ENCODE data around the gene LAMTOR4. TPM values are rescaled to one million over a fixed set of nuclear protein-coding genes. Genes with fewer than 3 reads are reported as not detected.

LAMTOR4 gene
- total and polyA plus RNA-seq, 11 donors = 64.6 to 160 (median 96.5) TPM

DNA sequence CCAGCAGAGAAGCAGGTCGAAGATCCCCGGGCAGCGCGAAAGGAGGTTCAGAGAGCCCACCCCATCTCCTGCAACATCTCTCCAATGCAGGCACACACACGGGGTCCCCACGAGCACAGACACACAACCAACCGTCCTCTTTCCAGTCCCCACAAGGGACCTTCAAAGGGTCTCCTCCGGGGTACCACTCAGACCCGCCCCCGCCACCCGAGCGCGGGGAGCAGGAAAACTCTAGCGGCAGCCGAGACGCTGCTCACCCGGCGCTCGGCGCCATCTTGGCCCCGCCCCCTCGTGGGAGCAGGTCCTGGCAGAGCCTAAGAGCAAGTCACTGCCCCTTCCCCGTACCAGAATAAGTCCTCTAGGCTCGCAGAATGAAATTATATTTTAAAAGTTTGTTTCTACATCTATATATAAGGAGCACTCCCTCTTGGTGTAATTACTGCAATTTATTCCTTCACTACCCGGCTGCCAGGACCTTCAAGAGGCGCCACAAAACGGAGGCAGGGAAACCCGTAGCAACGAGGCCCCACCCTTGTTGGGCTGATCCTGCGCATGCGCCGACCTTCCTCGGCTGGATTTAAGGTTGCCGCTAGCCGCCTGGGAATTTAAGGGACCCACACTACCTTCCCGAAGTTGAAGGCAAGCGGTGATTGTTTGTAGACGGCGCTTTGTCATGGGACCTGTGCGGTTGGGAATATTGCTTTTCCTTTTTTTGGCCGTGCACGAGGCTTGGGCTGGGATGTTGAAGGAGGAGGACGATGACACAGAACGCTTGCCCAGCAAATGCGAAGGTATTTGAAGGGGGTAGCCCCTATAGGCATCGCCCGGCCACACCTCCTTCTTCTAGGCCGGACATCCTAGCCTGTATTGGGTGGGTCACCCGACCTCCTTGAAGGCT, 29.4 kb upstream of the LAMTOR4 start, which contains the start of the genes CNPY4 and TAF6:
Gene CNPY4 (plus strand): TSS at position 563 of the 898 bp plus-strand sequence. CDS start 111 bp downstream, at position 674.
Gene TAF6 (minus strand): TSS at position 287 of the 898 bp plus-strand sequence. CDS start 5,149 bp downstream, outside the sequence.
- Histone ChIP-seq H3K4me3 (peak within 1 kb of the TSS; percentile 48 to 89 (median 78)), H3K4me1 (peaks cover 0 to 21% (median 16%) of the 10 kb centered on the region in 12 donors), H3K27me3 (no peaks in the 10 kb centered on the region), H3K27ac (peak within 1 kb of the TSS; percentile 83 to 98 (median 88)), H3K9me3 (no peaks in the 10 kb centered on the region), H3K36me3 (peaks cover 0 to 11% (median 0%) of the 10 kb centered on the region in 9 donors)
- ATAC-seq (peak; percentile 90 to 97 (median 94)), DNase-seq (peak; percentile 96 to 98 (median 97))
- WGBS, 4 donors = 0 to 1% (median 0%) methylated on average over 29 to 49 of the region's 49 CpGs
- peak in 1 of 2 donors; percentile 61 for TF ChIP-seq POLR2A (IDR thresholded peaks at IDR 0.05)
- TF ChIP-seq, protein P1, sequence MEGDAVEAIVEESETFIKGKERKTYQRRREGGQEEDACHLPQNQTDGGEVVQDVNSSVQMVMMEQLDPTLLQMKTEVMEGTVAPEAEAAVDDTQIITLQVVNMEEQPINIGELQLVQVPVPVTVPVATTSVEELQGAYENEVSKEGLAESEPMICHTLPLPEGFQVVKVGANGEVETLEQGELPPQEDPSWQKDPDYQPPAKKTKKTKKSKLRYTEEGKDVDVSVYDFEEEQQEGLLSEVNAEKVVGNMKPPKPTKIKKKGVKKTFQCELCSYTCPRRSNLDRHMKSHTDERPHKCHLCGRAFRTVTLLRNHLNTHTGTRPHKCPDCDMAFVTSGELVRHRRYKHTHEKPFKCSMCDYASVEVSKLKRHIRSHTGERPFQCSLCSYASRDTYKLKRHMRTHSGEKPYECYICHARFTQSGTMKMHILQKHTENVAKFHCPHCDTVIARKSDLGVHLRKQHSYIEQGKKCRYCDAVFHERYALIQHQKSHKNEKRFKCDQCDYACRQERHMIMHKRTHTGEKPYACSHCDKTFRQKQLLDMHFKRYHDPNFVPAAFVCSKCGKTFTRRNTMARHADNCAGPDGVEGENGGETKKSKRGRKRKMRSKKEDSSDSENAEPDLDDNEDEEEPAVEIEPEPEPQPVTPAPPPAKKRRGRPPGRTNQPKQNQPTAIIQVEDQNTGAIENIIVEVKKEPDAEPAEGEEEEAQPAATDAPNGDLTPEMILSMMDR (IDR thresholded peaks at IDR 0.05) = peak in 1 of 12 donors; percentile 6
- intact Hi-C loops (cut with DNase I) = loop anchor here in 3 of 10 donors (1.0 to 2.0 kb wide), 3 partner anchors 8 to 19 kb away; partner anchors contain the start of genes AP4M1 (in 3 of the 3) and MCM7 (in 3 of the 3)

DNA sequence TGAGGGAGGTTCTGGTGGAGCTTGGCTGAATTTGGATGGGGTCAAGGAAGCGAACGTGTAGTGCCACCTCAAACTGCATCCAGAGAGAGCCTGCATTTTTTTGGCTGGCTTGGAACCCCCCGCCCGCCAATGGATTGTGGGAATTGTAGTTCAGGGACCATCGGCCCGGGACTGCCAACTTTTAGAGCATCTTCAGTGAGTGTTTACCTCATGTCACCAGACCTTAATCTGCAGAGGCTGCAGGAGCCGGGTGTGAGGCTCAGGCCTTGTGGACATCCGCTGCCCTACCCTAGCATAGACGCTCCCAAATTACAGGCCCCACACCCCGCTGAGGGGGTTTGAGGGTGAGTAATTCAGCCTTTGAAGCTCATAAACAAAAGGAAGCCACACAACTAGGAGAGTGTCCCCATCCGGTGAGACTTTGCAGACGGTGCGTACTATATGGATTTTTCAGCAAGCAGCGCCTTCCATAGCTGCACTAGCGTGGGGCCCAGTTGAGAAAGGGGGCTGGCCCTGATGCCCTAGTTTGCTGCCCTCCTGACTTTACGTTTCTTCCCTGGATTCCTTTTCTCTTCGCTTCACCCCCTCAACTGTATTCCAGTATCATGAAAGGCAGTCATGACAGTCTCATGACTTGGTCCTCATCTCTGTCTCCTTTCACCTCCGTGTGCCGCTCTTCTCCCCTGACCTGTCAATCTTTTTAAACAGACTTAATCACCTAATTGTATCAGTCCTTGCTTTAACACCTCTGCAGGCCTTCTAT, 28.6 kb upstream of the LAMTOR4 start:
- Histone ChIP-seq H3K9me3 (no peaks in the 10 kb centered on the region), H3K27me3 (no peaks in the 10 kb centered on the region), H3K4me1 (peaks cover 0 to 29% (median 16%) of the 10 kb centered on the region in 12 donors), H3K27ac (peak overlapping the region; percentile 83 to 98 (median 88)), H3K36me3 (peaks cover 0 to 5% (median 0%) of the 10 kb centered on the region in 9 donors), H3K4me3 (peak overlapping the region; percentile 48 to 89 (median 78))
- peak; percentile 58 to 78 (median 71) for DNase-seq
- intact Hi-C loops (cut with DNase I) = loop anchor here in 3 of 10 donors (1.0 to 2.0 kb wide), 3 partner anchors 7 to 19 kb away; partner anchors contain the start of genes AP4M1 (in 3 of the 3) and MCM7 (in 3 of the 3)
- 18 to 23% (median 21%) methylated on average over 15 to 19 of the region's 19 CpGs for WGBS, 4 donors
- no peak for TF ChIP-seq POLR2A (IDR thresholded peaks at IDR 0.05)
- TF ChIP-seq, protein P1 (IDR thresholded peaks at IDR 0.05) = no peak
- ATAC-seq = peak; percentile 47 to 73 (median 66)

GRCh38 chr7:100120733-100121036, 28.0 kb upstream of the LAMTOR4 start:
- ATAC-seq = no peak
- Histone ChIP-seq H3K4me1 (peaks cover 0 to 35% (median 18%) of the 10 kb centered on the region in 12 donors), H3K27ac (peak overlapping the region in 6 of 12 donors; percentile 85 to 98 (median 88)), H3K27me3 (no peaks in the 10 kb centered on the region), H3K36me3 (peaks cover 0 to 4% (median 0%) of the 10 kb centered on the region in 9 donors), H3K9me3 (no peaks in the 10 kb centered on the region), H3K4me3 (peak overlapping the region in 8 of 12 donors; percentile 62 to 89 (median 80))
- intact Hi-C loops (cut with DNase I) = no loop called here
- no peak for TF ChIP-seq POLR2A (IDR thresholded peaks at IDR 0.05)
- TF ChIP-seq, protein P1 (IDR thresholded peaks at IDR 0.05) = no peak
- 27 to 36% (median 32%) methylated on average over 1 of the region's 1 CpG for whole genome bisulfite sequencing, 4 donors
- DNase-seq = no peak

All from heart left ventricle (tissue), 16 donors.